Kidney (tissue), 14 donors: Measurements from ENCODE around the gene HRC. TPM values are rescaled to one million over a fixed set of nuclear protein-coding genes. Genes with fewer than 3 reads are reported as not detected.

Experiments used
- DNase-seq, 5 donors: peaks; one replicate each; pipeline ENCODE4 v3.0.0-alpha.2; 2013 to 2020
- FAIRE-seq: peaks from 2 replicates; lab custom pipeline; 2012; peaks lifted over from hg19 to GRCh38; lab: Jason Lieb, UNC
- H3K27ac ChIP-seq, 2 donors: one replicate each; pipeline ENCODE4 v1.7.0; 2013; ENCODE audit warnings: low read depth in 2 of 2, low read length in 2 of 2, inconsistent platforms in 1 of 2
- H3K27me3 ChIP-seq: one replicate; pipeline ENCODE4 v1.7.1; 2013; ENCODE audit warnings: low read length, inconsistent platforms; ENCODE audit not compliant: control insufficient read depth, insufficient read depth
- H3K36me3 ChIP-seq, 3 donors: one replicate each; pipeline versions ENCODE4 v1.7.0 to v1.7.1; 2013; ENCODE audit warnings: low read length in 3 of 3, control low read depth in 1 of 3, inconsistent platforms in 1 of 3; ENCODE audit not compliant: insufficient read depth in 3 of 3, control insufficient read depth in 2 of 3
- H3K4me1 ChIP-seq, 3 donors: one replicate each; pipeline versions ENCODE4 v1.7.0 to v1.7.1; 2013; ENCODE audit warnings: low read length in 3 of 3, inconsistent platforms in 1 of 3, low read depth in 1 of 3; ENCODE audit not compliant: control insufficient read depth in 2 of 3, insufficient read depth in 2 of 3
- H3K4me3 ChIP-seq, 3 donors: one replicate each; pipeline versions ENCODE4 v1.7.0 to v1.8.1; 2013; ENCODE audit warnings: low read length in 3 of 3, control low read depth in 1 of 3, inconsistent platforms in 1 of 3
- H3K9ac ChIP-seq, 3 donors: one replicate each; pipeline versions ENCODE4 v1.7.0 to v1.7.1; 2013; ENCODE audit warnings: low read length in 3 of 3, control low read depth in 1 of 3, inconsistent platforms in 1 of 3
- H3K9me3 ChIP-seq, 3 donors: one replicate each; pipeline versions ENCODE4 v1.7.0 to v1.7.1; 2013; ENCODE audit warnings: low read length in 3 of 3, control low read depth in 1 of 3, inconsistent platforms in 1 of 3; ENCODE audit not compliant: control insufficient read depth in 2 of 3, insufficient read depth in 1 of 3
- CTCF ChIP-seq: IDR thresholded peaks from 3 replicates; pipeline ENCODE4 v1.5.1; 2012; ENCODE audit warnings: mild to moderate bottlenecking, moderate library complexity, borderline replicate concordance; ENCODE audit not compliant: insufficient read depth; ENCODE audit errors: extremely low read depth
- intact Hi-C: fragments of 100-400 bp; cut with DNase I; formaldehyde crosslinking; loops from one replicate; pipeline ENCODE4 v1.11.1; 2022
- polyA plus RNA-seq: library from polyadenylated mRNA; stranded (reverse); fragments of 350-450 nt; fragmentation: Illumina TruSeq; extraction: RNeasy Lipid Tissue Mini Kit (QIAGEN cat#74804); gene quantifications from one replicate; pipeline ENCODE4 v1.2.3, GENCODE V29; 2014; ENCODE audit warnings: low read depth, low replicate concordance; ENCODE audit not compliant: insufficient read depth
- total RNA-seq: library from RNA; stranded (reverse); fragmentation: NEBNext Ultra II Directional; extraction: Animal tissue kit (Norgen Biotek cat#: 25700); gene quantifications from one replicate; pipeline ENCODE4 v1.2.1, GENCODE V29; 2021
- donor health status: control.
- donor health status: control.
- donor health status: control.
- donor health status: control.
- donor health status: control.
- donor health status: DM: yes; HTN: yes; CAD: no.
- donor health status: Normal renal cell carcinoma (clear cell type).

HRC gene
- total and polyA plus RNA-seq, 2 donors from 2014 or later, result 4.2 to 7.0 TPM

GRCh38 chr19:49145573-49146407 lies 9.4 kb downstream of the HRC start:
- peak; percentile 70 for TF ChIP-seq CTCF
- DNase-seq (peak; percentile 87 to 93 (median 92)), FAIRE-seq (no peak)
- Histone ChIP-seq H3K27ac (no peak overlapping the region), H3K36me3 (no peaks in the 10 kb centered on the region), H3K4me1 (peaks cover 0 to 22% (median 0%) of the 10 kb centered on the region in 3 donors), H3K27me3 (no peaks in the 10 kb centered on the region), H3K9me3 (no peaks in the 10 kb centered on the region), H3K4me3 (peak overlapping the region in 2 of 3 donors; percentile 14 to 44), H3K9ac (no peak overlapping the region)
- intact Hi-C loops, result no loop called here

- H3K36me3 ChIP-seq, result no peaks in the 10 kb centered on the region
- peak overlapping the region in 2 of 3 donors; percentile 65 to 79 for H3K9ac ChIP-seq
- H3K27ac ChIP-seq, result no peak overlapping the region
- no peaks in the 10 kb centered on the region for H3K27me3 ChIP-seq
- peaks cover 0 to 8% (median 0%) of the 10 kb centered on the region in 3 donors for H3K4me1 ChIP-seq
- intact Hi-C loops, result no loop called here
- no peak for TF ChIP-seq CTCF
- FAIRE-seq, result peak; percentile 45
- H3K9me3 ChIP-seq, result no peaks in the 10 kb centered on the region
- peak overlapping the region; percentile 71 to 81 (median 73) for H3K4me3 ChIP-seq
- DNase-seq, result peak; percentile 94 to 97 (median 96)
These were observed 12.3 kb downstream of the HRC start for GRCh38 chr19:49142866-49143335.

GRCh38 chr19:49141352-49141751 lies 13.8 kb downstream of the HRC start:
- Histone ChIP-seq H3K27ac (no peak overlapping the region), H3K9me3 (no peaks in the 10 kb centered on the region), H3K9ac (no peak overlapping the region), H3K27me3 (no peaks in the 10 kb centered on the region), H3K4me3 (no peak overlapping the region), H3K4me1 (peaks cover 0 to 8% (median 0%) of the 10 kb centered on the region in 3 donors), H3K36me3 (no peaks in the 10 kb centered on the region)
- DNase-seq, result no peak
- intact Hi-C loops, result no loop called here
- TF ChIP-seq CTCF, result no peak
- FAIRE-seq, result no peak
